ENCODE data around the gene UFC1.

DNA sequence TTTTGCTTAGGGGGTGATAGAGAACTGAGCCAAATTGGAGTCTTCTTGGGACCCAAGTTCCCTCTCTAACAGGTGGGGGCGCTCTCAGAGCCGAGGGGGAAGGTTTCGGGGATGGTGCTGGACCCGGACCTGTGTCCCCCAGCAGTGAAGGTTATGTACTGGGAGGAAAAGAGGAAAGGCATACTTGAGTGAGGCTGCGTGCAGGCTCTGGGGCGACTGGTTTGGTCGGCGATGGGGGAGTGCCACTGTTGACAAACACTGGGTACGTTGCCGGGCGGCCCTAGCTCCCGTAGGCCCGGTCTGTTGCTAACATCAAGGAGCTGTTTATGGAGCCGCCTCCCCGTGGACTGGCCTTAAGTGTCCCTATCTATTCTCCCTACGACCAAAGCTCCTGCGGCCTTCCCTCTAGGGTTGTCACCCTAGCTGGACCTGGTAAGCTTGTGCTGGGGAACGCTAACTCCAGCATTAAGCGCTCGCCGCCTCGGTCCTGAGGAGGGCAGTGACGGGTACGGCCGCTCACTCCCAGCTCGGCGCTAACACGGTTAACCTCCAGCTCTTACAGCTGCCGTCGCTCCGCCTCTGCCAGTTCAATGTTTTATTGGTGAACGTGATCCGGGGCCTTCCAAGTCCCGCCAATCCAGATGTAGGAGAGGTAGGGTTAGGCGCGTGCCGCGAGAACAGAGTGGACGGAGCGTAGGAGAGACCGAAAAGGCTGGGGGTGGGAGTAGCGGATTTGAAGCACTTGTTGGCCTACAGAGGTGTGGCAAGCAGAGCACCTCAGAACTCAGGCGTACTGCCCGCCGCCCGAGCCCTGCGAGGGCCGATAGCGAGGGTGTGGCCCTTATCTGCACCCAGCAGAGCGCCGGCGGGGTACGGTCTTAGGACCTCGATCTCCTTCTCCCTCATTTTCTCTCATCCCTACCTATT, 12.2 kb downstream of the UFC1 start, which contains the start of gene PPOX:
- TF ChIP-seq POLR2A (IDR thresholded peaks at IDR 0.05) (peak; percentile 76), EP300 (IDR thresholded peaks at IDR 0.05) (no peak)
- TF ChIP-seq, protein P1, sequence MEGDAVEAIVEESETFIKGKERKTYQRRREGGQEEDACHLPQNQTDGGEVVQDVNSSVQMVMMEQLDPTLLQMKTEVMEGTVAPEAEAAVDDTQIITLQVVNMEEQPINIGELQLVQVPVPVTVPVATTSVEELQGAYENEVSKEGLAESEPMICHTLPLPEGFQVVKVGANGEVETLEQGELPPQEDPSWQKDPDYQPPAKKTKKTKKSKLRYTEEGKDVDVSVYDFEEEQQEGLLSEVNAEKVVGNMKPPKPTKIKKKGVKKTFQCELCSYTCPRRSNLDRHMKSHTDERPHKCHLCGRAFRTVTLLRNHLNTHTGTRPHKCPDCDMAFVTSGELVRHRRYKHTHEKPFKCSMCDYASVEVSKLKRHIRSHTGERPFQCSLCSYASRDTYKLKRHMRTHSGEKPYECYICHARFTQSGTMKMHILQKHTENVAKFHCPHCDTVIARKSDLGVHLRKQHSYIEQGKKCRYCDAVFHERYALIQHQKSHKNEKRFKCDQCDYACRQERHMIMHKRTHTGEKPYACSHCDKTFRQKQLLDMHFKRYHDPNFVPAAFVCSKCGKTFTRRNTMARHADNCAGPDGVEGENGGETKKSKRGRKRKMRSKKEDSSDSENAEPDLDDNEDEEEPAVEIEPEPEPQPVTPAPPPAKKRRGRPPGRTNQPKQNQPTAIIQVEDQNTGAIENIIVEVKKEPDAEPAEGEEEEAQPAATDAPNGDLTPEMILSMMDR (IDR thresholded peaks at IDR 0.05), result peak; percentile 30 to 36 (median 36)
